GM23248 (cell line): ENCODE measurements around the gene UBTF. TPM values are rescaled to one million over a fixed set of nuclear protein-coding genes. Genes with fewer than 3 reads are reported as not detected.

Experiments used
- DNase-seq: peaks from one replicate; pipeline ENCODE4 v3.0.0-alpha.2; 2015
- H2AFZ ChIP-seq: fragments of 200-600 bp; sonication (generic); 2 replicates; pipeline ENCODE4 v1.6.1; 2016; ENCODE audit warnings: antibody characterized with exemption
- H3F3A ChIP-seq: fragments of 200-600 bp; sonication (generic); 2 replicates; pipeline ENCODE4 v1.6.1; 2016; ENCODE audit warnings: mild to moderate bottlenecking, antibody characterized with exemption, mixed run types; ENCODE audit not compliant: insufficient read depth
- H3K27ac ChIP-seq: fragments of 200-600 bp; sonication (generic); 2 replicates; pipeline ENCODE4 v1.5.1; 2016; ENCODE audit warnings: mild to moderate bottlenecking
- H3K27me3 ChIP-seq: fragments of 200-600 bp; sonication (generic); replicated peaks from 2 replicates; pipeline ENCODE4 v1.6.1; 2016; ENCODE audit warnings: mild to moderate bottlenecking; ENCODE audit not compliant: insufficient read depth
- H3K36me3 ChIP-seq: fragments of 200-600 bp; sonication (generic); 2 replicates; pipeline ENCODE4 v1.6.1; 2016; ENCODE audit warnings: low read depth, mild to moderate bottlenecking
- H3K4me1 ChIP-seq: fragments of 200-600 bp; sonication (generic); 2 replicates; pipeline ENCODE4 v1.6.1; 2016; ENCODE audit warnings: mild to moderate bottlenecking; ENCODE audit not compliant: insufficient read depth
- H3K4me2 ChIP-seq: fragments of 200-600 bp; sonication (generic); one replicate; pipeline ENCODE4 v1.6.1; 2016; ENCODE audit warnings: mild to moderate bottlenecking; ENCODE audit not compliant: unreplicated experiment
- H3K4me3 ChIP-seq: fragments of 200-600 bp; sonication (generic); 2 replicates; pipeline ENCODE4 v1.5.1; 2016; ENCODE audit warnings: mild to moderate bottlenecking
- H3K79me2 ChIP-seq: fragments of 200-600 bp; sonication (generic); 2 replicates; pipeline ENCODE4 v1.6.1; 2016; ENCODE audit warnings: mild to moderate bottlenecking; ENCODE audit not compliant: insufficient read depth
- H3K9ac ChIP-seq: fragments of 200-600 bp; sonication (generic); 2 replicates; pipeline ENCODE4 v1.6.1; 2016; ENCODE audit warnings: mild to moderate bottlenecking
- H3K9me2 ChIP-seq: fragments of 200-600 bp; sonication (generic); 2 replicates; pipeline ENCODE4 v1.6.1; 2016; ENCODE audit warnings: mixed run types, mild to moderate bottlenecking, moderate library complexity; ENCODE audit not compliant: insufficient read depth
- H3K9me3 ChIP-seq: fragments of 200-600 bp; sonication (generic); one replicate; pipeline ENCODE4 v1.6.1; 2017; ENCODE audit warnings: low read depth
- H4K20me1 ChIP-seq: fragments of 200-600 bp; sonication (generic); 2 replicates; pipeline ENCODE4 v1.6.0; 2016; ENCODE audit not compliant: insufficient read depth
- EZH2 ChIP-seq: fragments of 200-600 bp; sonication (generic); IDR thresholded peaks from 2 replicates; pipeline ENCODE4 v1.6.1; 2018; ENCODE audit warnings: antibody characterized with exemption, mild to moderate bottlenecking; ENCODE audit not compliant: insufficient read depth, poor library complexity, severe bottlenecking
- EZH2phosphoT487 ChIP-seq: fragments of 200-600 bp; sonication (generic); IDR thresholded peaks from 2 replicates; pipeline ENCODE4 v1.6.1; 2018; ENCODE audit warnings: antibody characterized with exemption, moderate library complexity, mild to moderate bottlenecking, low read depth; ENCODE audit not compliant: insufficient read depth
- WGBS, 2 experiments: methylation state at CpG; one replicate each; pipeline ENCODE4 v1.1.6; 2015 to 2017; ENCODE audit warnings: low lambda C conversion rate in 2 of 2, low coverage in 1 of 2; ENCODE audit errors: missing lambda C conversion rate in 2 of 2; 5-methylcytosine and 5-hydroxymethylcytosine counted together
- in situ Hi-C: fragments of 300-500 bp; cut with MboI; formaldehyde crosslinking; loops from 2 replicates; pipeline ENCODE4 v1.15.0; 2020
- polyA plus RNA-seq: library from polyadenylated mRNA; unstranded; fragments of >200 nt; fragmentation: Nextera tagmentation; extraction: Ambion mirVana; gene quantifications from 2 replicates; pipeline ENCODE4 v1.2.1, GENCODE V29; 2016
- total RNA-seq: library from RNA; depleted of rRNA; stranded (reverse); fragments of >200 nt; shearing (Covaris generic); gene quantifications from 2 replicates; pipeline ENCODE4 v1.2.3, GENCODE V29; 2014

UBTF gene
- total and polyA plus RNA-seq, 2 experiments from 2014 or later: 48.2 to 62.3 TPM

GRCh38 chr17:44171931-44172455 is 47.5 kb downstream of the UBTF start:
- Histone ChIP-seq H3K27me3 (no peaks in the 10 kb centered on the region), H3K9me3 (no peaks in the 10 kb centered on the region), H3K9me2 (no peaks in the 10 kb centered on the region), H3K79me2 (no peaks in the 10 kb centered on the region), H3K36me3 (peaks cover 4% of the 10 kb centered on the region; the same call in 1 of the 2 replicates), H3K27ac (no peak overlapping the region), H4K20me1 (no peaks in the 10 kb centered on the region), H3K9ac (no peak overlapping the region), H3K4me2 (no peak overlapping the region), H3K4me3 (no peak overlapping the region), H2AFZ (no peak overlapping the region), H3K4me1 (no peaks in the 10 kb centered on the region), H3F3A (no peaks in the 10 kb centered on the region)
- no peak for TF ChIP-seq EZH2phosphoT487
- WGBS, 2 experiments: 56 to 62% methylated on average over 17 of the region's 17 CpGs
- in situ Hi-C loops: no loop called here
- no peak for DNase-seq

GRCh38 chr17:44170499-44171201 is 48.8 kb downstream of the UBTF start, which contains the start of gene ASB16:
TSS of gene ASB16 (plus strand) at chr17:44170704. CDS start at chr17:44170790, 86 bp downstream.
- Histone ChIP-seq H3K36me3 (0 out of 2 replicates have a peak, but pooled peaks cover 3% of the 10 kb centered on the region), H3F3A (no peaks in the 10 kb centered on the region), H3K27me3 (no peaks in the 10 kb centered on the region), H3K9me2 (no peaks in the 10 kb centered on the region), H3K4me1 (no peaks in the 10 kb centered on the region), H2AFZ (no peak within 1 kb of the TSS), H3K79me2 (no peaks in the 10 kb centered on the region), H4K20me1 (no peaks in the 10 kb centered on the region), H3K27ac (no peak within 1 kb of the TSS), H3K4me3 (no peak within 1 kb of the TSS), H3K9me3 (no peaks in the 10 kb centered on the region), H3K9ac (no peak within 1 kb of the TSS), H3K4me2 (no peak within 1 kb of the TSS)
- no peak for TF ChIP-seq EZH2
- TF ChIP-seq EZH2phosphoT487: no peak
- WGBS, 2 experiments: 31 to 35% methylated on average over 21 of the region's 21 CpGs
- in situ Hi-C loops: no loop called here
- DNase-seq: peak; percentile 47

GRCh38 chr17:44170135-44170498 is 49.4 kb downstream of the UBTF start:
- H3K4me1 ChIP-seq: no peaks in the 10 kb centered on the region
- no peaks in the 10 kb centered on the region for H3K9me3 ChIP-seq
- no peaks in the 10 kb centered on the region for H3K79me2 ChIP-seq
- no peak overlapping the region for H3K9ac ChIP-seq
- no peaks in the 10 kb centered on the region for H3K27me3 ChIP-seq
- no peak overlapping the region for H3K4me2 ChIP-seq
- no peaks in the 10 kb centered on the region for H3K9me2 ChIP-seq
- H3K27ac ChIP-seq: no peak overlapping the region
- no peak for TF ChIP-seq EZH2phosphoT487
- no peak for TF ChIP-seq EZH2
- no peak for DNase-seq
- H3K36me3 ChIP-seq: no peaks in the 10 kb centered on the region
- H3K4me3 ChIP-seq: no peak overlapping the region
- H4K20me1 ChIP-seq: no peaks in the 10 kb centered on the region
- no peak overlapping the region for H2AFZ ChIP-seq
- in situ Hi-C loops: no loop called here
- H3F3A ChIP-seq: no peaks in the 10 kb centered on the region
- WGBS, 2 experiments: 64 to 69% methylated on average over 5 of the region's 5 CpGs

- Histone ChIP-seq H3K4me1 (no peaks in the 10 kb centered on the region), H3K36me3 (no peaks in the 10 kb centered on the region), H4K20me1 (no peaks in the 10 kb centered on the region), H3K27me3 (no peaks in the 10 kb centered on the region), H3K79me2 (no peaks in the 10 kb centered on the region), H3F3A (no peaks in the 10 kb centered on the region), H3K9ac (no peak overlapping the region), H2AFZ (no peak overlapping the region), H3K27ac (no peak overlapping the region), H3K9me3 (no peaks in the 10 kb centered on the region), H3K9me2 (no peaks in the 10 kb centered on the region), H3K4me2 (no peak overlapping the region), H3K4me3 (no peak overlapping the region)
- WGBS, 2 experiments: 71 to 73% methylated on average over 7 of the region's 7 CpGs
- no peak for DNase-seq
- in situ Hi-C loops: no loop called here
- TF ChIP-seq EZH2: no peak
- no peak for TF ChIP-seq EZH2phosphoT487
Observed at GRCh38 chr17:44167181-44167861, 52.2 kb downstream of the UBTF start.
